HG02798 (cell line): ENCODE data around the gene MRTFB.
A peak's percentile ranks its signal among the peaks of the same experiment; 100 is the strongest.
"Not testable (repeated sequence)": the region's sequence is repeated elsewhere in the genome, so short reads cannot be mapped to it uniquely, and the experiment has no call there.

Experiments used
- ATAC-seq: cut with Tn5 transposase; IDR thresholded peaks from one replicate; pipeline ENCODE4 v1.9.1; 2021; ENCODE audit warnings: mild to moderate bottlenecking; ENCODE audit not compliant: unreplicated experiment, poor library complexity

The MRTFB gene, protein sequence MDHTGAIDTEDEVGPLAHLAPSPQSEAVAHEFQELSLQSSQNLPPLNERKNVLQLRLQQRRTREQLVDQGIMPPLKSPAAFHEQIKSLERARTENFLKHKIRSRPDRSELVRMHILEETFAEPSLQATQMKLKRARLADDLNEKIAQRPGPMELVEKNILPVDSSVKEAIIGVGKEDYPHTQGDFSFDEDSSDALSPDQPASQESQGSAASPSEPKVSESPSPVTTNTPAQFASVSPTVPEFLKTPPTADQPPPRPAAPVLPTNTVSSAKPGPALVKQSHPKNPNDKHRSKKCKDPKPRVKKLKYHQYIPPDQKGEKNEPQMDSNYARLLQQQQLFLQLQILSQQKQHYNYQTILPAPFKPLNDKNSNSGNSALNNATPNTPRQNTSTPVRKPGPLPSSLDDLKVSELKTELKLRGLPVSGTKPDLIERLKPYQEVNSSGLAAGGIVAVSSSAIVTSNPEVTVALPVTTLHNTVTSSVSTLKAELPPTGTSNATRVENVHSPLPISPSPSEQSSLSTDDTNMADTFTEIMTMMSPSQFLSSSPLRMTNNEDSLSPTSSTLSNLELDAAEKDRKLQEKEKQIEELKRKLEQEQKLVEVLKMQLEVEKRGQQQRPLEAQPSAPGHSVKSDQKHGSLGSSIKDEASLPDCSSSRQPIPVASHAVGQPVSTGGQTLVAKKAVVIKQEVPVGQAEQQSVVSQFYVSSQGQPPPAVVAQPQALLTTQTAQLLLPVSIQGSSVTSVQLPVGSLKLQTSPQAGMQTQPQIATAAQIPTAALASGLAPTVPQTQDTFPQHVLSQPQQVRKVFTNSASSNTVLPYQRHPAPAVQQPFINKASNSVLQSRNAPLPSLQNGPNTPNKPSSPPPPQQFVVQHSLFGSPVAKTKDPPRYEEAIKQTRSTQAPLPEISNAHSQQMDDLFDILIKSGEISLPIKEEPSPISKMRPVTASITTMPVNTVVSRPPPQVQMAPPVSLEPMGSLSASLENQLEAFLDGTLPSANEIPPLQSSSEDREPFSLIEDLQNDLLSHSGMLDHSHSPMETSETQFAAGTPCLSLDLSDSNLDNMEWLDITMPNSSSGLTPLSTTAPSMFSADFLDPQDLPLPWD

DNA sequence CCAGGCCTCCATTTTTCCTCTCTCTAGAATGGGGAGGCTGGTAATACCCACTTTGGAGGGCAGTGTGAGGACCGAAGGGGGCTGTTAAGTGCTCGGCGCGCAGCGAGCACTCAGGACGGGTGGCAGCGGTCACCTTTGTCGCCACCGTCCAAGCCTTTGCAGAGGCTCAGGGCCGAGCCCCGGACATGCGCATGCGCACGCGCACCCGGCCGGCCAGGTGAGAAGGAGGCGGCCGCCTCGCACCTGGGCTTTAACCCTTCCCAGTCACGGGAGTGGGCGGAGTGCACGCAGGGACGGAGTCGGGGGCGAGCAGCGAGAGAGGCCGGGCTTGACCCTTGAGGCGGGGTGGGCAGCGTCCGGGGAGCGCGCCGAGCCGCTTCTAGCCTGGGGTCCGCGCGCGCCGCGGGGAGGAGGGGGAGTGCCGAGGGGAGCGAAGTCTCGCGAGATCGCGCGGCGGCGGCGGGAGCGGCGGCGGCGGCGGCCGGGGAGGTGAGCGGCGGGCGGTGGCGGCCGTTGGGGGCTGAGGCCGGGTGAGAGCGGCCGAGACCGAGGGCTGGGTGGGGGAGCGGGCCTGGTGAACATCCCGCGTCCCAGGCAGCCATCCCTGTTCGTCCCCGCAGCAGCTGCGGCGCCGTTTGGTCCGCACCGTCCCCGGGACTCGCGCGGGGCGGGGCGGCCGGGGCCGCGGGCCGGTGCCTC is at the start of gene MRTFB:
MRTFB (plus strand) TSS at position 443 of the 699 bp plus-strand sequence. CDS start 69,288 bp downstream, outside the sequence.
- ATAC-seq, result peak; percentile 90

DNA sequence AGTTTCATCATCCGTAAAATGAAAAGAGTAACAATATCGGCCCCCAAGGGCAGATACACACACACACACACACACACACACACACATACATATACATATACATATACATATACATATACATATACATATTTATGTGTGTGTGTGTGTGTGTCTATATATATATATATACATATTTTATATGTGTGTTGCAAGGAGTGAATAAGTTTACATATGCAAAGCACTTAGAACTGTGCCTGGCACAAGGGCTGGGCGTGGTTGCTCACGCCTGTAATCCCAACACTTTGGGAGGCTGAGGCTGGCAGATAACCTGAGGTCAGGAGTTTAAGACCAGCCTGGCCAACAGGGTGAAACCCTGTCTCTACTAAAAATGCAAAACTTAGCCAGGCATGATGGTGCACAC is 47.6 kb upstream of the MRTFB start:
- ATAC-seq, result not testable (repeated sequence)

DNA sequence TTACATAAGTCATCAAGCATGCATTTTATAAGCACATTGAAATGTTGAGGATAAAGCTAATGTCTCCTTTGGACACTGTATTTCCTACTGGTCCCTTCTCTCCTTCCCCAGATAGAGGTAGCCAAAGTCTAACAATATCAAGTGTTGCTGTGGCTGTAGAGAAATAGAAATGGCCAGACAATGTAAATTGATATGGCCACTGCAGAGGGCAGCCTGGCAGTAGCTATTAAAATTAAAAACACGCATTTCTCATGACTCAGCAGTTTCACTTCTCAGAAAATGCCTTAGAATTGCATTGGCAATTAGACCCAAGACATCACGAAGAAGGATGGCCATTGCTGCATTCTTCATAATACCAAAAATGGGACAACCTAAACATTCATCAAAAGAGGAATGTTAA is 46.8 kb upstream of the MRTFB start:
- ATAC-seq, result no peak

DNA sequence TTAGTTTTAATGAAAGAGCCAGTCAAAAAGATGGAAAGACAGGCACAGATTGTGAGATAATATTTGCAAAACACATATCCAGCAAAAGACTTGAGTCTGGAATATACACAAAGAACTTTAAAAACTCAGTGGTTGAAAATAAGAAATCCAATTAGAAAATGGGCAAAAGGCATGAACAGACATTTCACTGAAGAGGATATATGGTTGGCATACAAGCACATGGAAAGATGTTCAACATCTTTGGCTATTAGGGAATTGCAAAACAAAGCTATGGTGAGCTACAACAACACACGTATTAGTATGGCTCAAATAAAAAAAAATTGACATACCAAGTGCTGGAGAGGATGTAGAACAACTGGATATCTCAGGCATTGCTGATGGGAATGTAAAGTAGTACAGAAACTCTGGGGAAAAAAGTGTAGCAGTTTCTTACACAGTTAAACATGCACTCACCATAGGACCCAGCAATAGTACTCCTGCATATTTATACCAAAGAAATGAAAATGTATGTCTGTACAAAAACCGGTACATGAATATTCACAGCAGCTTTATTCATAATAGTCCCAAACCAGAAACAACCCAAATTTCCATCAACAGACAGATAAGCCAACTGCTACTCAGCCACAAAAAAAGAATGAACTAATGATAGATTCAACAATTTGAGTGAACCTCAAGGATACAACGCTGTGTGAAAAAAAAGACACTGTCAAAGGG is 44.4 kb upstream of the MRTFB start:
- ATAC-seq, result no peak

DNA sequence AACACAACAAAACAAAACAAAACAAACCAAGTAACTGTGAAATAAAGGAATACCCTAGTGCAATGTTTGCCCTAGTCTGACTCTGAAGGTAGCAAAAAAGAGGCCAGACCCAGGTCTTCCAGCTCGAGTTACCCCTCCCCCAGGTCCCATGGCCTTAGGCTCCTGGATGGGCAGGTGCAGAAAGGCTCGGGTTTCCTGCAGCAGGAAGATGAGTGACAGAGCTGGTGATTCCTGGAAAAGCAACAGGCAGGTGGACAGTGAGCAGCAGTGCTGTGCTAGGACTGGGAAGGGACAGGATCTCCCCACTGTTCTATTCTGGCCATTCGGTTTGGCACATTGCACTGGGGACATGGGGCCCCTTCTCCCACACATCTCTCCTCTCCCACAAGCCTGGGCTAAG is 42.9 kb upstream of the MRTFB start:
- no peak for ATAC-seq

DNA sequence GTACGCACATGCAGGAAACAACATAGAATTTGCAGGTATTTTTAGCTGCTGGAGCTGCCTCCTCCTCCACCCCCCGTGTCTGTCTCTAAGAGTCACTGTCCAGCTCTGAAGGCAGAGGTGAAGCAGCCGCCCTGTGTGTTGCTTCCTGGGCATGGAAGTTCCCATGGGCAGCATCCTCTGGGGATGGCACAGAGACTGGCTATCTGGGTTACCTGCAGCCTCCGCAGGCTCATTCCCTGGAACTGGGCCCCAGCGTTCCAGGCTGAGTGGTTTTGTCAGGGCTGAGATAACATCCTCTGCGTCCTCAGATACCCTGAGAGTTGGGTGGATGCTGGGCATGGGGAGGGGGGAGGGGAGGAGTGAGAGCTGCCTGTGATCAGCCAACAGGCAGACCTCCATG is 41.5 kb upstream of the MRTFB start:
- no peak for ATAC-seq

DNA sequence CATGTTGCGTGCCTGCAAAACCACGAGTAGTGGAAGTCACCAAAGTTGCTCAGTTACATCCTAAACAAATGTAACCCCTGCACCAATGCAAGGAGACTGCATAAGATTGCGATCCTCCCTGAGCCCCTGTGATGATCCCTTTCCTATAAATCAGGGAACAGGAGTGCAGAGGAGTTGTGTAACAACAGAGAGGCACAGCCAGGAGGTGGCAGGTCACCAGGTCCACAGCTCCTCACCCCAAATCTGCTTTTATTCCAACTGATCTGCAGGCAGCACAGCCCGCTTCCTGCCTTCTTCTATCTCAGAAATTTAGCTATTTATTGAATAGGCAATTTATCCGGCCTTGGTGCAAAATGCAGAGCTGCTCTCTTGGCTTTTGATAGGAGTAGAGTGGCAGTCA is 36.0 kb upstream of the MRTFB start:
- ATAC-seq, result no peak

DNA sequence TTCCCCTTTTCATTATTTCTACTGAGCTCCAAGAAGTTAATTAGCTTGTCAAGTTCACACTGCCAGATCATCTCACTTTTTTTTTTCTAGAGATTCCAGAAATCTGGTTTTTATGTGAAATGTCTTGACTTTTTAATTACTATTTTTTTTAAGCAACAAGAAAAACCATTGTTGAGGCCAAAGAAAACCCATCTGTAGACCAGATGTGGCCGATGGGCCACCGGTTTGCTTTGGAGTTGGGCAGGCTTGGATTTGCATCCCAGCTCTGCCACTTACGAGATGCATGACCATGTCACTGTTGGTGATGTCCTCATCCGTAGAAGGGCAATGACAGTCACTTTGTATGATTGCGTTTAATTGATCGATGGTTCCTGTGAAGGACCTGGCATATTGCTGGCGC is 34.2 kb upstream of the MRTFB start:
- ATAC-seq, result no peak

DNA sequence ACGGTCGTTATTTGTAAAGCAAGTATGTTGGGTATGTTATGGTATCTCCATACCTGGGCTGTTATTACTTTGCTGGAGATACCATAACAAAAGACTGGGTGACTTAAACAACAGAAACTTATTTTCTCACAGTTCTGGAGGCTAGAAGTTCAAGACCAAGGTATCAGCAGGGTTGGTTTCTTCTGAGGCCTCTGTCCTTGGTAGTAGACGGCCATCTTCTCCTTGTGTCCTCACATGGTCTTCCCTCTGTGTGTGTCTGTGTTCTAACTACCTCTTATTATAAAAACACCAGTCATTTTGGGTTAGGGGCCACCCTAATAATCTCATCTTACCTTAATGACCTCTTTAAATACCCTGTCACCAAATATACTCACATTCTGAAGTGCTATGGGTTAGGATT is 33.2 kb upstream of the MRTFB start:
- no peak for ATAC-seq

DNA sequence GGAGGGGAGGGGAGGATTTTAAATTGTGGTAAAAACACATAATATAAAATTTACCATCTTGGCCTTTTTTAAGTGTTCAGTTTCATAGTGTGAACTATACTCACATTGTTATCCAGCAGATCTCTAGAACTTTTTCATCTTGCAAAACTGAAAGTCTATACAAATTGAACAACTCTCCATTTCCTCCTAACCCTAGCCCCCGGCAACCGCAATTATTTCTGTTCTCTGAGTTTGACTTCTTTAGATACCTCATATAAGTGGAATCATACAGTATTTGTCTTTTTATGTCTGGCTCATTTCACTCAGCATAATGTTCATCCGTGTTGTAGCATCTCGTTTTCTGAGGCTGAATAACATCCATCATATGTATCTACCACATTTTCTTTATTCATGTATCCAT is 30.0 kb upstream of the MRTFB start:
- ATAC-seq, result no peak

DNA sequence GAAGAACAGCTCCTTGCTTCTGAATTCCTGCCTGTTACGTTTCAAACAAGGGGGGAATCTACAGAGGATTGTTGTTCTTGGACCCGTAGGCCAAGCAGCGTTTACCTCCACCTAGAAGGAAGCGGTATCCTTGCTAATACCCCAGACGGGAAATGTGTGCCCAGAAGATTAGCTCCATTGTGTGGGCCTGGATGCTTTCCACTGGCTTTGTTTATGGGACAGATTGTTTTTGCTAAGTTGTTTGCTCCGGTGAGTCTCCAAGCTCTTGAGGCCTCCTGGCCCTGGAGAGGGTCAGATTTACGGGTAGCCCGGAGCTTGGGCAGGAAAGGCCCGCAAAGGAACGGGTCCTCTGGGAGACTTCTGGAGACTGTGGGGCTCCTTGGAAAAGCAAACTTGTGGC is 28.4 kb upstream of the MRTFB start:
- no peak for ATAC-seq

DNA sequence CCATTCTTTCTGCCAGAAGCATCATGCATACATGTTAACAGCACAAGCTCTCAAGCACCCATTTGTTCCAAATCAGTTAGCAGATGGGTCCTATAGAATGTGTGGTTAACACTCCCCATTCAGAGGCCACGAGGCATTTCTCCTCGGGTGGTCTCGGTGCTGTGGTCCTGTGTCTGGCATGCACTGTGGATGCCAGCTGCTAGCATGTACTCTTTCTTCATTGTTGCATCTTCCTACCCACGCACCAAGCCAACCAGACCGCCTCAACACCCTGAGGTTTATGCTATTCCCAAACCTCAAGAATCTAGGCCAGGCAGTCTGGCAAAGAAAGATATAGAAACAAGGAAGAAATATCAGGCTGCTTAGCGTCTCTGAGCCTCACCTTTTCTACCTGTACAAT is 27.8 kb upstream of the MRTFB start:
- no peak for ATAC-seq

DNA sequence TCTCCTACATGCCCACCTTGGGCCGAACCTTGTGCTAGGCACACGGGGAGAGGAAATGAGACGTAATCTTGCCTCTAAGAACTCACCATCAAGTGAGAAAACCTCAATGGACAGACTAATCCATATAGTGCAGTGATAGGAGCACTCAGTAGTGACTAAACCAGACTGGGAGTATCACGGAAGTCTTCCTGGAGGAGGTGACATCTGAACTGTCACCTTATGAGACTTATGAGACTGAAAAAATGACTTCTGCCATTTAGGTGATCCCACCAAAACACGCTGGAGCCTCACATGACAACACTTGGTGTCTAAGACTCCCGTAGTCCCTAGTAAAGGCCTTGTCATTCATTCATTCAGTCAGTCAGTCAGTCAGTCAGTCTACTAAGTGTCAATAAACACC is 27.3 kb upstream of the MRTFB start:
- no peak for ATAC-seq

DNA sequence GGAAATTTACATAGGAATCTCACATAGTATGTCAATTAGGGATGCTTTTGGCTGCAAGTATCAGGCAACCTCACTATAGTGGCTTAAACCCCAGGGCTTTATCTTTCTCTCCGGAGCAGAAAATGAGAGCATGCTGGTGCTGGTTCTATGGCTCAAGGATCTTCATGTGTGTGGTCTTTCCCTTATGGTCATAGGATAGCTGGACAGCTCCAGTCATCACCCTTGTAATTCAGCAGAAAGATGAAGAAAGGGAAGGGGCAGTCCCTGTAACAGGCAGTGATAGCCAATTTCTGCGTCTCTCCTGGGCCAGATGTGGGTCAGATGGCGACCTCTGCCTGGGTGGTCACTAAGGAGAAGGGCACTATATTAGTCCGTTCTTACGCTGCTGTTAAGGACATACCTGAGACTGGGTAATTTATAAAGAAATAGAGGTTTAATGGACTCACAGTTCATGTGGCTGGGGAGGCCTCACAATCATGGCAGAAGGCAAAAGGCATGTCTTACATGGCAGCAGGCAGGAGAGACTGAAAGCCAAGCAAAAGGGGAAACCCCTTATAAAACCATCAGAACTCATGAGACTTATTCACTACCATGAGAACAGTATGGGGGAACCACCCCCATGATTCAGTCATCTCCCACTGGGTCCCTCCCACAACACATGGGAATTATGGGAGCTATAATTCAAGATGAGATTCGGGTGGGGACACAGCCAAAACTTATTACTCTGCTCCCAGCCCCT is 23.8 kb upstream of the MRTFB start:
- not testable (repeated sequence) for ATAC-seq

DNA sequence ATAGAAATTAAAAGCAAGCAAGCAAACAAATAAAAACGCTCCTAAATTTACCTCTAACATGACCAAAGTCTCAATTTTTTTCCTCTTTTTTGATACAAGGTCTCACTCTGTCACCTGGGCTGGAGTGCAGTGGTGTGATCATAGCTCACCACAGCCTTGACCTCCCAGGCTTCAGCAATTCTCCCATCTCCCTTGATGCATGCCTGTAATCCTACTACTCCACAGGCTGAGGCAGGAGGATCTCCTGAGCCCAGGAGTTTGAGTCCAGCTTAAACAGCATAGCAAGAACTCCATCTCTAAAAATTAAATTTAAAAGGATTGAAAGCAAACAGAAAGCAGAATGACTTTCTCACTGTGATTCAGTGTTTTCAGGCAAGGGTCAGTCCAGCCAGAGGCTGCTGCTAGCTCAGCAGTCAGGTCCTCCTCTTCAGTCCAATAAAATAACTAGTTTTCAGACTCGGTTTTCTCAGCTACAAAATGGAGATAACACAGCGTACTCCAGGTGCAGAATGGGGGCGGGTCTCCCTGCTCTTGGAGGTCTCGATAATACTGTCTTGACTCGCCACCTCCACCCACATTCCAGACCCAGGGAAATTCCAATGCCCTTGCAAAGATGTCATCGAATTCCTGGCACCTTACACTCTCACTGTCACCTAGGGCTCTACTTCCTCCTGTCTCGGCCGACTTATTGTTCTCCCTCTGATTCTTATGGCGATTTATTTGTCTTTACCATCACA is 20.7 kb upstream of the MRTFB start:
- no peak for ATAC-seq

DNA sequence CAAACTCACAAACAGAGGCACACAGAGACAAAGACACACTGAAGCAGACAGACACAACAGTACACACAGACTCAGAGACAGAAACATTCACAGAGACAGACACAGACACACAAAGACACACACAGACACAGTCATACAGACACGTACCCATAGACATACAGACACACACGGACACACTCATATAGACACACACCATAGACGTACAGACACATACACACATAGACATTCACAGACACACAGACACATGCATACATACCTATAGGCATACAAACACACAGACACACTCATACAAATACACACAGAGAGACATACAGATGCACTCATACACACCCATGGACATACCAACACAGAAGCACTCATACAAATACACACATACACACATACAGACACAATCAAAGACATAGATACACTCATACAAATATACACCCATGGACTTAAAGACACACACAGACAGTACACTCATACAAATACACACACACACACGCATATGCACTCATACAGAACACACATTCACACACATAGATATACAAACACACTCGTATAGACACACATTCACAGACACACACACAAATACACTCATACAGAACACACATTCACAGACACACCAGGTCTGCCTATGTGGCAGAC is 19.9 kb upstream of the MRTFB start:
- ATAC-seq, result no peak

DNA sequence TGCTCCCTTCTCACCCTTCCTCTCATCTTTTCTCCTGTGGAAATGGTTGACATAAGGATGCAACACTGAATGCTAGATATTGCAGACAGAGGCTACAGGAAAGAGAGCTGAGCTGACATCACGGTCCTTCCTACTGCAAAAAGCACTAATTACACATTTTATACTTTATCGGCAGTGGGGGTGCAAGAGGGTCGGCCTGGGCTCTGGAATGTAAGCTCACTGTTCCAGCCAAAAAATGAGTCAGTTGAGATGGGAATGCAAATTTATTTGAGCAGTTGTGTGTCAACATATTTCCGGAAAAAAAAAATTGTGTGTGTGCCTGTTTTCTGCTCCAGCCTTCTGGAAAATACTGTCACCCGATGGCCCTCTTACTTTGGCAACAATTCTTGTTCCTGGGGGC is 14.1 kb upstream of the MRTFB start:
- ATAC-seq, result no peak

DNA sequence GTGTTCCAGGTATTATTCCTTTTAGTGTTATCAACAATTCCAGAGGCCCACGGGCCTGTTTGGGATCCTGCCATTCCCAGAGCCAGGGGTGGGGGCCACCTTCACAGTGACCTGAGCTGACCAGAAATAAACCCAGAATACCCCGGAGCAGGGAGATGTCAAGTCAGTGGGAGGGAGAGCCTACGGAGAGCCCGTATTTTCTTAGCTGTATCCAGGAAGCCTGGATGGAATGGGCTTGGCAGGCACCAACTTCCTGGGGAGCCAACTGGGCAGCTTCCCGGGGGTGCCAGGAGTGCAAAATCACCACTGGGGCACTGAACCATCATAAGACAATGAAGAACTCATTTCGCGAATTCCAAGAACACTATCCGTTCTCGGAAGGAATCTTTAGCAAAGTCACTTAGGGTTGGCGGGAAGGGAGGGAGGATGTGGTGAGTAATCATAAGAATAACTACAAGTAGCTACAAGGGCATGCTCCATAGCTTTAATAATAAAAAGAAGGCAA is 13.2 kb upstream of the MRTFB start:
- no peak for ATAC-seq
